ENCODE results near the gene MED27.

The MED27 gene

DNA sequence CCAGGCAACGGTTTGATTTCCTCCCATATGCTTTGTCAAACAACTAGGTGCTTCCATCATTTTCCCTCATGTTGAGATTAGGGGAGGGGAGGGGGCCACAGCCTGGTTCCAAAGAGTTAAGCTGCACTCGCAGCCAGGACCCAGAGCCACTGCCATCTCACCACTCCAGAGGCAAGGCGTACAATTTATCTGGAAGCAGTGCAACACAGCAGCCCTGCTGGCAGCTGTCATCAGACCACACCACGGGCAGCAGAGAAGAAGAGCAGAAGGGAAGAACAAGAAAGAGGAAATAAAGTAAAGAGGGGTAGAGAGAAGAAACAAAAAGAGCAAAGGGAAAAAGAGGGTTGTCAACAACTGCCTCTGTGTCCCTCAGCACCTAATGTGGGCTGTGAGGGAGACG, 38.9 kb downstream of the MED27 start:
- FAIRE-seq, result no peak

DNA sequence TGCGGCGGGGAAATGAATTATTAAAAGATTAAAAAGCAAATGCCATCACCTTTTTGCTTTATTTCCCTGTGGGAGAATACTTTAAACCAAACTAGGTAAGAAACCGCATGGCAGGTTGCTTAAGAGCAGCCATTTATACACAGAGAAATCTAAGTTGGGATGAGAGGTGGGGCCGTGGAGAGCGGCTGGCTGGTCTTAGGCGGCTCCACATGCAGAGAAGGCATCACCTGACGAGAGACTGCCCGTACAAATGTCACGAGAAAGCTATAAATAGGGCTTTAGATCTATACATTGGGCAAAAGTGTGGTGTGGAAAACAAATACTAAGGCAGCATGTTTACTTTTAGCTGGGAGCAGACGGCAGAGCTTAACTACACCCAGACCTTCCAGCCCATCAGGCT, 39.4 kb downstream of the MED27 start:
- no peak for FAIRE-seq

DNA sequence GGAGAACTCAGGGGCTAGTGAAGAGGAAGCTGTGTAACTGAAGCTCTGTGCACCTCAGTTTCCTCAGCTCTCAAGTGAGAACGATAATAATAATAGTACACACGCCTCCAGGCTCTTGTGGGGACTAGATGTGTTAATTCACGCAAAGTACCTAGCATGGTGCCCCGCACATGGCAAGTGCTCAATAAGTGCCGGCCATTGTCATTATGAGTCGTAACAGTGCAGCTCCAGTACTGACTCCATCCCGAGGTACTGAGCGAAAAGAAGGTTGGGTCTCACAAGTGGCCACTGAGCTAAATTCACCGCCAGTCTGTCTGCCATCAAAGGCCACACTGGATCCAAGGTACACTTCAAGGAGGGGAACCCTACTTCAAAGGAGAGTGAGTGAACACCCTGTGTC, 40.4 kb downstream of the MED27 start:
- no peak for FAIRE-seq

DNA sequence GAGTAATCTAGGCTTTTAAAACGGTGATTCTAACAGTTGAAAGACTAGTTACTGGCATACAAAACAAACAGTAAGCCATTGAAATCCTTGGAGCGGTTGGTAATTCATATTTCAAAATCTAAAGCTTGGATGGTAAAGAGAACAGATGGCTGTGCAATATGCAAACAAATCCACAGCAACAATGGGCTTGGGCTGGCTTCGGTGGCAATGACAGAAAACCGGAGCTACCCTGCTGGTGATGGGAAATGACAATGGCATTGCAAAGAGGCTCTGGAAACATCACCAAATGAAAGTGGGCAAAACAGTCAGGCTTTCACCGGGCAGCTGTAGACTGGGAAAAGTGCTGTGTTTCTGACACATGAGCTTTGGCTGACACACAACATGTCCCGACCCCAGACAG, 42.2 kb downstream of the MED27 start:
- no peak for FAIRE-seq

DNA sequence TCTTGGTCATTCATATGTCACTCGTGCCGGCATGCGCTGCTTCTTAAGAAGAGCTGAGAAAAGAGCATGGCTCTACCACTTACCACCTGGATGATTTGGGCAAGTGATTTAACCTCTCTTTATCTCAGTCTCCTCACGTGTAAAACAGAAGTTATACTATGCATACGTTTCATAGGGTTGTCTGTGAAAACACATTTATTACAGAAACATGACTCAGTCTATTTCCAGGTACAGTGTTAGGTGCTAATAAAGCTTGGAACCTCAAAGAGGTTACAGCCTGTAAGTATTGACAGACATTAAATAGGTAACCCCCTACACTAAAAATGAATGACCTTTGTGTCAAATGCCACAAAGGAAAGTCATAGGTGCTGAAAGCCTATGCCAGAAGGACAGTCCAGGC, 43.1 kb downstream of the MED27 start:
- FAIRE-seq, result no peak

DNA sequence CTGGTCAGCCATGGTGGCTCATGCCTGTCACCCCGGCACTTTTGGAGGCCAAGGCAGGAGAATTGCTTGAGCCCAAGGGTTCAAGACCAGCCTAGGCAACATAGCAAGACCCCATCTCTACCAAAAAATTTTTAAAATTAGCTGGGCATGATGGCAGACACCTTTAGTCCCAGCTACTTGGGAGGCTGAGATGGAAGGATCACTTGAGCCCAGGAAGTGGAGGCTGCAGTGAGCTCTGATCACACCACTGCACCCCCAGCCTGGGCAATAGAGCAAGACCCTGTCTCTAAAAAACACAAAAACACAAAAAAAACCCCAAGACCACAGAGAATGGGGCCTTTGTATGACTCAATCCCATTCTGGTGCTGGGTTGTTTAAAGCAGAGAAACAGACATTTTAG, 44.0 kb downstream of the MED27 start:
- no peak for FAIRE-seq

DNA sequence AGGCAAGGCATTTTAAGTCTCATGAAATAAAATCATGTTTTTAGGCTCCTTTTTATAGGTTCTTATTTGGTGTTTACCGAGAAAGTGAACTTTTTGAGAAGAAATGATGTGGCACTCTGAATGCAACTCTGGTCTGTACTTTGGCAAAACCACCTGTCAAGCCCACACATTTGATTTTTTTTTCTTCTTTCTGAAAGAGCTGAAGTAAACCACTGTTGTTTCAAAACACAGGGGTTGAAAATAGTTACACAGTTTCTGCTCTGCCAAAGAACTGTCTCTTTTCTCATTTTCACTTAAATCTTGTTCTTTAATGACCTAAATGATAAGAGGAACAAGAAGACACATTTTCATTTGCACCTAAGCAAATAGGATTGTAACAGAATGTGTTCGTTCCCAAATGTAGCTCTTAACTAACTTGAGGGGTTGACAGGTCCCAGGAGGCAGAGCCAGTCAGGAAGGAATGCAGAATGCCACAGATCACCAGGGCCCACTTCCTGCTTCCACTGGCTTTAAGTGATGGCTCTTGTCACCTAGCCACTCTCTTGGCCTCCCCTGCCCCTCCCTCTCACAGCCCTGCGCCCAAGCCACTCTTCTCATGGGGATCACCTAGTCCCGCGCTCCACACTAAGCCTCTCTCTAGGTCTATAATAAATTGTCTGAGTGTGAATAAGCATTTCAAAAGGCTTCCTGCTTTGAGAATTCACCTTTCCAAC, 47.3 kb downstream of the MED27 start:
- no peak for FAIRE-seq

DNA sequence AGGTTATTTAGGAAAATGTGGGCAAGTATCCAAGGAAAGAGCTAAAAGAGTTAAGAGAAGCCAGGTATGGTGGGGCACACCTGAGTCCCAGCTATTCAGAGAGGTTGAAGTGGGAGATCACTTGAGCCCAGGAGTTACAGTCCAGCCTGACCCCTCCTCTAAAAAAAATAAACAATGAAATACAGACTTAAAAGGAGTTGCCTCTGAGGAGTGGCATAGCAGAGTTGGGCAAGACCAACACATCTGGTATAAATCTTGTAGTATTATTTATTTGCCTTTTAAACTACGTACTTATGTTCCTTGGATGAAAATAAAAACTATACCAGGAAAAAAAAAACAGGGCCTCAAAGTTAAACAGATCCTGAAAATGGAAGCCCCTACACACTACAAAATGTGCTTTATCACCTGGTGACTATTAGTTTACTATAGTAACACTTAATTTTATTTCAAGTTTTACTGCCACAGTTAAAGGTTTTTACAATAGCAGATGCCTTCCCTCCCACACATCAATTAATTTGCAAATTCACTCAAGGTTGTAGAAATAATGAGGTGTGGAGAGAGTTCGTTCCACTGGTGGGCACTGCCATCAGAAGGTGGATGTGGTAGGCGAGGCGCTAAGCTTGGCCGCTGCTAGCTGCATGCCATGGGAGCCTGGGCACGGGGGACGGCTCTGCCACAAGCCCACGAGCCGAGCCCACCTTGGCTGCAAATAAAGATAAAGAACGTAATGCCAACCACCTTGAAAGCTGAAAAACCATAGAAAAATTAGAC, 48.0 kb downstream of the MED27 start:
- FAIRE-seq, result no peak

DNA sequence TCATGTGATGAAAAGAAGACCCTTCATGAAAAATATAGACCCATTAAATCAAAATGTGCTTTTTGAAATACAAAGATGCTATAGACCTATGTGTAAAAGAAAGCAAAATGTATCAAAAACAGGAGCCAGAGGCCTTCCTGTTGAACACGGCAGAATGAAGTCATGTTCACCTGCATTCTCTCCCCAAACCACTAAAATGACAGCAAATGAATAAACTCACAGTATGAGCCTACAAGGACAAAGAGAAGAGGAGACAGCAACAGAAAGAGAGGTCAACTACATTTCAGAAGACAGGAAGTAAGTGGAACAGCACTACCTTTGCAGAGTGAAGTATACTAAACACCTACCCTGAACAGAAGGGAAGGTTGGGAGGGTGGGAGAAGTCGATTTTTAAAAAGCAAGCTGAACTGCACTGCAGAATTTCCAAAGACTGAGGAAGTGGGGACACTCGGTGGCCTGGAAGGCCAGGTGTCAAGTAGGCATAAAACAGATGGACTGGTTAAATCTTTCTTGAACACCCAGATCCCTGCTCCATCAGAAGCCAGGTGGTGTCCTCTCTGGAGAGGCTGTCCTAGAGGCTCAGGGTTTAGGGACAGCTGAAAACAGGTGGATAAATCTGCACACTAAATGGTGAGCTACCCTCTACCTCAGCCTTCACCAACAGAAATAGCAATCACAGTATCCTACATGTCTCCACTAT, 48.9 kb downstream of the MED27 start:
- FAIRE-seq, result no peak

DNA sequence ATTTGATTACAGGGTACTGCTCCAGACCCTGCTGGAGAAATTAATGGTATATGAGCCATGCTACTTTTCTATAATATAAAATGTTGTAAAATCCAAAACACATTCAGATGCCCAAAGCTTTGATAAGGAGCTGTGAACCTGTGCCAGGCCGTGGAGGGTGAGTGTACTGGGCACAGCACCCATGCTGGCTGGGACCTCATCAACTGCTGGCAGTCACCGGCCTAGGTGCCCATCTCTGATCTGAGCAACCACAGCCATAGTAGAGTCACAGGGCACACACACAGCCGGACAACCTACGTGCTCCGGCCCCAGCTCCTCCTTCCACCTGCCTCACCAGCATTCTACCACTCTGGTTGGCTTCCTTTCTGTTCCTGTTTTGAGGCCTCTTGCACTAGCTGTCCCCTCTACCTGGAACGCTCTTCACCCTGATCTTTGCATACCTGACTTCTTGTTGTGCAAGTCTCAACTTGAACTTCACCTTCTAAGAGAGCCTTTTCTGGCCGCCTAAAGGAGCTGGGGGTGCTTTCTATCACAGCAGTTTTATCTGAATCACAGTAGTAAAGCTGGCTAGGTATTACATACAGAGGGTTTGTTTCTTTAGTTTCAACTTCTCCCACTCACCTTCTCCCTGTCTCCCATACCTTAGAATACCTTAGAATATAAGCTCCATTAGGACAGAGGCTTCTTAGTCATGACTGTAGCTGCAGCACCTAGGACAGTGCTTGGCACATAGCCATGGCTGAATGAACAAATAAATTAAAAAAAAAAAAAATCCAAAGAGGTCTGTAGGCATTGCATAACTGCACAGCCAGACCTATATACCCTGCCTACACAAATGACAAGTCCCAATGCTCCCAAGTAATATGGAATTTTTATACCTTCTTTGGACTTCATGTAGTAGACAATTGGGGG, 51.7 kb downstream of the MED27 start:
- no peak for FAIRE-seq

DNA sequence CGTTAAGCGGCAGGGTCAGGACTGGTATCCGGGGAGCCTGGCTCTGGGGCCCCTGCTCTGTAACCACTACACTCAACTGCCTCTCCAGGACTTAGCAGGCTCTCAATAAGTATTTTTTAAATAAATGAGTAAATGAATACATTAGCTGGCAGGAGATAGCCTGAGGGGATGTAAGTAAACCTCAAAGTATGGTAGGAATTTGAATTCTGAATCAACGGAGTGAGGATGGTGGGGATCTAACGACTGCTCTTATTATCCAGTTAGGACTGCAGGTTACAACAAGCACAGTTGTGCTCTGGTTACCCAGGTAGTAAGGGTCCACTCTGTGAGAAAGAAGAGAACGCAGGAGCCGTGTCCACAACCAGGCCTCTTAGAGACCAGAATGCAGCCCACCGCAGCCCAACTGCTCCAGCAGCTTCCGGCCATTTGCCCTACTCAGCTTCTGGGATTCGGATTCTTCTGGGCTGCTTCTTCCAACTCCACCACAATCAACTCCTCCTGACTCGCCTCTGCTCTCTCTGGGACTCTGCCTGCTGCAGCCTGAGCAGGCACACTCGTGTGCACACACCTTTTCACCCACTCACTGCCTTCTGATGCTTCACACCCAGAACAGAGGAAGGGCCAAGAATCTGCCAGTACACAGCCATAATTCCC, 52.6 kb downstream of the MED27 start:
- FAIRE-seq, result no peak

DNA sequence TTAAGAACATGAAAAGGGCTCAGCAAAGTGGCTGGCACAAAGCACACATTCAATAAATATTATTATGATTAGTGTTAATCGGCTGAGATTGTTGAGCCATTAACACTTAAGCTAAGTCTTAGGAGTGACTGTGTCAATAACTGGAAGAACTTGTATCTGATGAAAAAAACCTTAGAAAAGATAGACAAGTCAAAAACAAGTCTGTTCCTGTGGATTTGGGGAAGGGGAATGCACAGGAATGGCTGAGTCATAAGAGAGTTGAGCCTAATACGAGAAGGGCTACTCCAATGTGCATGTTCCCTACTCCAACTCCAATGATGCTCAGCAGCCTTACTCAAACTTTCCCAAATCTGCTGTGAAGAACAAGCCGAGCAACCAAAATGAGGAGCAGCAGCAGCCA, 53.9 kb downstream of the MED27 start:
- FAIRE-seq, result no peak

DNA sequence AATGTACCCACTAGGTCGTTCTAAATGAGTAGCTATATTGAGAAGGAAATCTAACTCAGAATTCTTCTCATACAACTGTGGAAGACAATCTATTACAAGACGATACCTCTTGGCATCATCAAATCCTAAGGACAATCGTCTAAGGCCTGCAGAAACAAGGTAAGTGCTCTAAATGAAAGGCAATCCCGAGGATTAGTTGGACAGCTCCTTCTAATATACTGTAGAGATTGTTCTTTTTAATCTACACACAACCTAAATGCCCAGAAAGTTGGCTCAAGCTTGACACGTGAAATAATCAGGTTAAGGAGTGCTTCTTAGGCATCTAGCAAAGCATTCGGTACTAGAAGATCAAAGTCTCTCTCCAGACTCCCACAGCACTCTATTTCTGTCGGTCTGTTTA, 55.1 kb downstream of the MED27 start:
- FAIRE-seq, result no peak

DNA sequence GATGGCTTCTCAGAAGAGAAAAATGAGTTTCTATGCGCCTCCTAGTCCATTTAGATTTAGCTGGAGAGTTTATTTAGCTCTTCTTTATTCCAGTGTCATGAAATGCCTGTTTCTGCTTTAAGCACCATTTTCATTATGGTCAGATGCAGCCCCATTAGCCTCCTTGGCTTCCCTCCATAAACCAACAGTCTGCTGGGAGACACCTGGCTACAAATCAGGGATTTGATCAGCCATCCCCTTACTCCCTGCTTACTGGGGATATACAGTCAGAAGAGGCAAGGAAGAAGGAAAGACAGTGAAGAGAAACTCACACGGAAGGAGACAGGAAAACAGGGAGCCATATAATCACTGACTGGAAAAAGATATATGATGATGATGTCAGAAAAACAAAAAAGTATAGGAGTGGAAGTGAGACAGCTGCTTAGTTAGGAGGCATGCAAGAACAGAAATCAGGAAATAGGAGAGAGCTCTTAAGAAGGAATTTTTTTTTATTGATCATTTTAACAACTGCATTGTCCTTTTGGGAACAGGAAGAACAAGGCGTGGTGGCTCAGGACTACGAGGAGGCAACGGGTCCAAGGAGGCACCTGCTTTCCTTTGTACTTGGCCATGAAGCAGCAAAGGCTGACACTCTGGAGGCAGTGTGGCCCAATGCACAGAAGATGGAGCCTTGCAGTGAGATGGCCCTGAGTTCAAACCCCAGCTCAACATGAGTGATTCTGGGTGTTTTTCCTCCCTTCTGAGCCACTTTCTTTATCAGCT, 56.1 kb downstream of the MED27 start:
- no peak for FAIRE-seq

DNA sequence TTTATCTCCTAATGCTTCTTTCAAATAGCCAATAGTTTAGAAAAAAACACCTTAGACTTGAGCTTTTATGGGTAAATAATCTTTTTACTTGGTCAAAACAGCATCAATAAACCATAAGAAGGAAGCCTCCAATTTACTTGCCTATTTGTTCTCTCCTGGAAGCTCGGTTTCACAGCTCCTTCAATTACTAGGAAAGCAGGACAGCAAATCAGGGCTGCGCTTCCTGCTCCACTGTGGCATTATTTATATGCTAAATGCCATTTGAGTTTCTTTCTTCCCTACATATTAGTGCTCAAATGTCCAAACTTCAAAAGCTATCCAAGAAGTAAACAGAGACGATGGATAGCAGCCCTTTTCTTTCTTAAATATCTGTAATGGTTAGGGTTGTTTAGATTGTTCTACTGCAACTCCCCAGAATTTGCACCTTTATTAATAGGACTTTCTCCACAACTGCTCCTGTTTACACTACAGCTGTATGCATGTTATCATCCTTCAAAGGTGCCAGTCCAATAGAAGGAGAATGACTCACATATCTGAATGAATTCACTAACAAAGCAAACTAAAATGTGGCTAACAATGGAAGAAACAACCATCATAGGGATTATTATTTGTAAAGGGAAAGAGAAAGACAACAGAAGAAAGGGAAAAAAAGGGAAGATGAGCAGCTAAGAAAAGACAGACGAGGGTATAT, 58.7 kb downstream of the MED27 start:
- FAIRE-seq, result no peak

DNA sequence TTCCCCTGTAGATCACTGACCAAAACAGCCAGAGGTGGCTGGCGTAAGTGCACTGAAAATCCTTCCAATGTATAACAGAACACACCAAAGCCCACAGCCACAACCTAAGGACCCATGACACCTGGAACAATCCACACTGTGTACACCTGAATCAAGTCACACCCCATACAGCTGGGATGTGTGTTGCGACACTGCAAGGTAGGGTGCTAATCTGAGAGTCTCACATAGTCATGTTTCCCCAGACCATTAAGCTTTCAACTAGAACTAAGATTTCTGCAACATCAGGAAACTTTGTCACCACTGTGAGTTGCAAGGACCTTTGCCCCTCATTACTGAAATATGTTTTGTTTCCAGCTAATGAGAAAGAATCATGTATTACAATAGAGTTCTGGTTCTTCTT, 59.4 kb downstream of the MED27 start:
- FAIRE-seq, result no peak

DNA sequence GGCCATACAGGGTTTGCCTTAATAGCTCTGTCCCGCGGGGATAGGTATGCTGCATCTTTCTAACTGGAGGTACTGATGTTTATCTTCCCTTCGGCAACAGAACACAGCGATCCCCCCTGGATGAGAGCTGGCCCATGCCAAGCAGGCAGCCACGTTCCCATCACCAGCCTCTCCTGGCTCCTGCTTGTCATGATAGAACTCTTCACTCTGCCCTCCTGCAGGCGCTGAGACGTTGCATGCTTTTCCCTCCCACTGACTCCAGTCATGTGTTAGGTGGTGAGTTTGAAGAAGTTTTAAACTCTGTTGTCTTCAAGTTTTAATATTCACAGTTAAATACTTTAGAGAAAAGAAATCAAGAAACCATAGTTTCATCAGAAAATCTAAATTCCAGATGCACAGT, 60.0 kb downstream of the MED27 start:
- FAIRE-seq, result no peak

DNA sequence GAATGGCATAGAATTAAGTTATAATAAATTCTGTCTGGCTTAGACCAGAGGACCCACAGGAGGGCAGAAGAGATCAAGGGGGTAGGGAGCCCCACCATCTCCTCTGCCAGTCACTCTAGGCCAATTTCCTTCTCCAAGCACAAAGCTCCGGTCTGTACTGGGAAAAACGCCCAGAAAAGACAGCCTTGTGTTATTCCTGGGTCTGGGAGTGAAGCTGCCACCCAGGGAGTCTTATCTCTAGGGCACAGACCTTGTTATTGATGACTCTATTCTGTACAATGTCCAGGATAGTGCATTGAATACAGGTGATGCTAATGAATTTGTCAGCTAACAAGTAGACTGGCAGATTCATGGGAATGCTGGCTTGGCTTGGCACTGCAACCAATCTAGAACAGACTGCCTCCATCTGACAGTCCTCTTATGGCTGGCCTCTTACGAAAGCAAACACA, 60.7 kb downstream of the MED27 start:
- no peak for FAIRE-seq

DNA sequence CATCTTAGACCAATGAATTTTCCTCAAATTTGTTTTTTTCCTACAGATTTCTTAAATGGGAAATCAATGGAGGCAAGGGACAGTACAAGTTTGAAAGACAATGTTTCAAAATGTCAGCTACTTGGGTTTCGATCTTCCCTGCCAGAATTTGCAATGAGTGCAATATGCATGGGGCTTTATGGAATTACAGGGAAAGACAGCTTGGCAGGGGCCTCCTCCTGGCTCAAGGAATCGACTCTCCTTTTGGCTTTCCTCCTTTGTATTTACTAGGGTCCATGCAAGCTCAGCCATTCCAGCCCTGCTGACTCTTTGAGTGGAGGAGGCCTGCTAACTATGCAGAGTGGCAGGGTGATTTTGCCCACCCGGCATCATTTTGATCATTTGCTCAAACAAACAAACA, 63.2 kb downstream of the MED27 start:
- no peak for FAIRE-seq

DNA sequence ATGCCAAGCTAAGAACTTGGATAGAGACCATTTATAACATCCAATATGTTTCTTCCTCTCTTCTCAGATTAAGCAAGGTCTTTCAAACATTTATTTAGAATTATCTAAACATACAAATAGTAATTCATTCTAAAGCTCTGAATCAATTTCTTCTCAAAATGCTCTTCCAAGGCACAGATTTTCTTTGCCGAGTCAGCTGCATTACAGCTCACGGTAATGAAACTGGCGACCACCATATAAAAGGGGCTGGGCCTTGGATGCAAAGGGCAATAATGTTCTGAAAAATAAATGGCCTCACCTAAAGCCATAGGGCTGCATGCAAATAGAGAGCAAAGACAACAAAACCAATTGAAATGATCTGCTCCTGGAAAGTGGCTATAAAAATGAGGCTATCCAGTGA, 63.8 kb downstream of the MED27 start:
- FAIRE-seq, result no peak

DNA sequence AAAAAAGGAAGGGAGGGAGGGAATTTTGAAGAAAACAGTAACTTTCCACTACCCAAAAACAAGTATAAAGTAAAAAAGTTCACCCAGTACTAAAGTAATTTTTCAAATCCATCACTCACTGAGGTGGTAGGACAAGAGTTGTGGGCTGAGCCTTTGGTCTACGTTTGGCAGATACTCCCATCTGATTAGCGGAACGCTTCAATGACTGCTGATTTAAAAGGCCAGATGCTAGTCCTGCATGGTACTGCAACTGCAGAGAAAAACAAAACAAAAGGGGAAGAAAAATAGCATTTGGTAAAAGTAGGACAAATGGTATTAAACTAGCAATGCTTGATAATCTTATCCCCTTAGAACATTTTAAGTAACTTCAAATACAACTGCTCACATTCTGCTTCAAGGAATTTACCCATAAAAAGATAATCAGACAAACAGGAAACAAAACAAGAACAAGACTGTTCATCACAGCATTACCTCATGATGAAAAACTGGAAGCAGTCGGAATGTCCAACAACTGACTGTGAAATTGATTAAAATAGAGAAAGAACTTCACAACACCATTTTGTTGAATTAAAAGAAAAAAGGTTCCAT, 65.4 kb downstream of the MED27 start:
- no peak for FAIRE-seq

All from TTC549 (cell line).